PFSK-1 (cell line): ENCODE data around the gene PRKCE.

Source experiments
- REST ChIP-seq, 2 experiments: IDR thresholded peaks; 2 replicates each; pipeline versions ENCODE4 v1.6.1 to v1.8.0; 2011 to 2012; ENCODE audit warnings: low read depth in 2 of 2, low read length in 2 of 2, control low read depth in 1 of 2, inconsistent platforms in 1 of 2, mild to moderate bottlenecking in 1 of 2, moderate library complexity in 1 of 2; ENCODE audit not compliant: insufficient read depth in 1 of 2
- TAF1 ChIP-seq: IDR thresholded peaks from 2 replicates; pipeline ENCODE4 v1.6.1; 2012; ENCODE audit warnings: low read length, control low read depth, borderline replicate concordance; ENCODE audit not compliant: insufficient read depth

- TF ChIP-seq TAF1 (no peak), REST (IDR thresholded peaks at IDR 0.05; ENCODE audit: insufficient read depth in 1 of 2, low read depth in 2 of 2, low read length in 2 of 2) (no peak)
These were observed 81.5 kb downstream of the PRKCE start for GRCh38 chr2:45732946-45733345.
